ENCODE results near the gene TUBB2A. TPM values are rescaled to one million over a fixed set of nuclear protein-coding genes. Genes with fewer than 3 reads are reported as not detected.

The TUBB2A gene
- polyA plus RNA-seq, 1 of the 3 experiments (the other 2 are of a cell fraction), result 199 TPM

- H3K9ac ChIP-seq, result no peak overlapping the region
- H3K9me2 ChIP-seq, result no peaks in the 10 kb centered on the region
- DNase-seq, result no peak
- peaks cover 11 to 16% of the 10 kb centered on the region in 2 experiments; a peak in 2 of 4 replicates for H3K4me1 ChIP-seq (ENCODE audit: control insufficient read depth in 1 of 2, insufficient read depth in 2 of 2, low read depth in 1 of 2, low read length in 1 of 2)
- H2AFZ ChIP-seq (ENCODE audit: low read depth), result no peak overlapping the region
- H3K79me2 ChIP-seq (ENCODE audit: insufficient read depth), result peaks cover 11% of the 10 kb centered on the region
- H3K36me3 ChIP-seq (replicated peaks in 1 of 2; ENCODE audit: control insufficient read depth in 1 of 2, insufficient read depth in 2 of 2, low read length in 1 of 2), result peaks cover 0 to 4% of the 10 kb centered on the region in 2 experiments
- no peak overlapping the region for H3K4me3 ChIP-seq (ENCODE audit: low read depth in 2 of 2, low read length in 1 of 2)
- no peaks in the 10 kb centered on the region for H4K20me1 ChIP-seq (ENCODE audit: insufficient read depth)
- H3K9me3 ChIP-seq, result no peaks in the 10 kb centered on the region
- H3K4me2 ChIP-seq, result no peak overlapping the region
- H3K27me3 ChIP-seq (ENCODE audit: insufficient read depth), result no peaks in the 10 kb centered on the region
- H3K27ac ChIP-seq (ENCODE audit: low read depth in 2 of 2, low read length in 1 of 2), result no peak overlapping the region
- ChIA-PET CTCF (interaction anchor here (1.2 to 4.4 kb wide), 4 partner anchors 37 to 139 kb away, joined by 3 to 32 read pairs (median 4); partner anchors contain the start of gene TUBB2A), POLR2A (no interaction called here)
- 86% methylated on average over 5 of the region's 5 CpGs for WGBS (ENCODE audit: low lambda C conversion rate)
- peaks cover 13% of the 10 kb centered on the region for H3F3A ChIP-seq (replicated peaks; ENCODE audit: insufficient read depth)
- TF ChIP-seq SMC3 (IDR thresholded peaks at IDR 0.05; ENCODE audit: low read depth, low read length) (no peak), TAF1 (IDR thresholded peaks at IDR 0.05; ENCODE audit: borderline replicate concordance, low read depth, low read length) (no peak), RAD21 (IDR thresholded peaks at IDR 0.05; ENCODE audit: low read length) (no peak), CHD2 (IDR thresholded peaks at IDR 0.05; ENCODE audit: low read length, partially characterized antibody) (no peak), POLR2AphosphoS5 (IDR thresholded peaks at IDR 0.05; ENCODE audit: low read depth, low read length) (no peak), TEAD4 (IDR thresholded peaks at IDR 0.05; ENCODE audit: borderline replicate concordance, insufficient read depth) (no peak), RCOR1 (IDR thresholded peaks at IDR 0.05; ENCODE audit: low read length) (no peak), IRF3 (IDR thresholded peaks at IDR 0.05; ENCODE audit: low read depth, low read length) (no peak), YY1 (IDR thresholded peaks at IDR 0.05; ENCODE audit: low read depth) (no peak), USF2 (IDR thresholded peaks at IDR 0.05; ENCODE audit: borderline replicate concordance, low read depth, low read length) (no peak), TCF12 (IDR thresholded peaks at IDR 0.05) (no peak)
- TF ChIP-seq, protein P1, sequence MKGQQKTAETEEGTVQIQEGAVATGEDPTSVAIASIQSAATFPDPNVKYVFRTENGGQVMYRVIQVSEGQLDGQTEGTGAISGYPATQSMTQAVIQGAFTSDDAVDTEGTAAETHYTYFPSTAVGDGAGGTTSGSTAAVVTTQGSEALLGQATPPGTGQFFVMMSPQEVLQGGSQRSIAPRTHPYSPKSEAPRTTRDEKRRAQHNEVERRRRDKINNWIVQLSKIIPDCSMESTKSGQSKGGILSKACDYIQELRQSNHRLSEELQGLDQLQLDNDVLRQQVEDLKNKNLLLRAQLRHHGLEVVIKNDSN (IDR thresholded peaks at IDR 0.05; ENCODE audit: borderline replicate concordance, low read depth), result no peak
These were observed 36.6 kb downstream of the TUBB2A start for GRCh38 chr6:3120765-3121089.

- peak overlapping the region; percentile 84 to 87 for H3K4me3 ChIP-seq (ENCODE audit: low read depth in 2 of 2, low read length in 1 of 2)
- peak overlapping the region; percentile 90 for H3K9ac ChIP-seq
- peaks cover 11% of the 10 kb centered on the region for H3K79me2 ChIP-seq (ENCODE audit: insufficient read depth)
- 24% methylated on average over 14 of the region's 19 CpGs for WGBS (ENCODE audit: low lambda C conversion rate)
- H3F3A ChIP-seq (replicated peaks; ENCODE audit: insufficient read depth), result peaks cover 13% of the 10 kb centered on the region
- TF ChIP-seq TEAD4 (IDR thresholded peaks at IDR 0.05; ENCODE audit: borderline replicate concordance, insufficient read depth) (no peak), RFX5 (IDR thresholded peaks at IDR 0.05; ENCODE audit: low read length) (0 out of 2 replicates have a peak, but pooled peaks have one; percentile 14), USF2 (IDR thresholded peaks at IDR 0.05; ENCODE audit: borderline replicate concordance, low read depth, low read length) (no peak)
- TF ChIP-seq, protein P2, sequence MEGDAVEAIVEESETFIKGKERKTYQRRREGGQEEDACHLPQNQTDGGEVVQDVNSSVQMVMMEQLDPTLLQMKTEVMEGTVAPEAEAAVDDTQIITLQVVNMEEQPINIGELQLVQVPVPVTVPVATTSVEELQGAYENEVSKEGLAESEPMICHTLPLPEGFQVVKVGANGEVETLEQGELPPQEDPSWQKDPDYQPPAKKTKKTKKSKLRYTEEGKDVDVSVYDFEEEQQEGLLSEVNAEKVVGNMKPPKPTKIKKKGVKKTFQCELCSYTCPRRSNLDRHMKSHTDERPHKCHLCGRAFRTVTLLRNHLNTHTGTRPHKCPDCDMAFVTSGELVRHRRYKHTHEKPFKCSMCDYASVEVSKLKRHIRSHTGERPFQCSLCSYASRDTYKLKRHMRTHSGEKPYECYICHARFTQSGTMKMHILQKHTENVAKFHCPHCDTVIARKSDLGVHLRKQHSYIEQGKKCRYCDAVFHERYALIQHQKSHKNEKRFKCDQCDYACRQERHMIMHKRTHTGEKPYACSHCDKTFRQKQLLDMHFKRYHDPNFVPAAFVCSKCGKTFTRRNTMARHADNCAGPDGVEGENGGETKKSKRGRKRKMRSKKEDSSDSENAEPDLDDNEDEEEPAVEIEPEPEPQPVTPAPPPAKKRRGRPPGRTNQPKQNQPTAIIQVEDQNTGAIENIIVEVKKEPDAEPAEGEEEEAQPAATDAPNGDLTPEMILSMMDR (IDR thresholded peaks at IDR 0.05), result no peak
- peak overlapping the region; percentile 81 to 96; a peak in 3 of 4 replicates for H3K27ac ChIP-seq (ENCODE audit: low read depth in 2 of 2, low read length in 1 of 2)
- H3K36me3 ChIP-seq (replicated peaks in 1 of 2; ENCODE audit: control insufficient read depth in 1 of 2, insufficient read depth in 2 of 2, low read length in 1 of 2), result peaks cover 0 to 10% of the 10 kb centered on the region in 2 experiments
- DNase-seq, result no peak
- H3K4me1 ChIP-seq (ENCODE audit: control insufficient read depth in 1 of 2, insufficient read depth in 2 of 2, low read depth in 1 of 2, low read length in 1 of 2), result peaks cover 11 to 16% of the 10 kb centered on the region in 2 experiments; a peak in 2 of 4 replicates
- ChIA-PET CTCF (interaction anchor here (1.2 to 4.4 kb wide), 4 partner anchors 50 to 141 kb away, joined by 3 to 32 read pairs (median 3); no protein-coding TSS in a partner anchor), POLR2A (interaction anchor here (1.3 to 2.1 kb wide), 2 partner anchors 108 to 110 kb away, joined by 3 to 12 read pairs; no protein-coding TSS in a partner anchor)
- H3K9me2 ChIP-seq, result no peaks in the 10 kb centered on the region
- H3K4me2 ChIP-seq, result peak overlapping the region; percentile 93
- no peaks in the 10 kb centered on the region for H4K20me1 ChIP-seq (ENCODE audit: insufficient read depth)
- peak overlapping the region; percentile 83 for H2AFZ ChIP-seq (ENCODE audit: low read depth)
- no peaks in the 10 kb centered on the region for H3K9me3 ChIP-seq
- H3K27me3 ChIP-seq (ENCODE audit: insufficient read depth), result no peaks in the 10 kb centered on the region
These were observed 38.2 kb downstream of the TUBB2A start for GRCh38 chr6:3119040-3119723.

Measured in SK-N-SH (cell line).